ENCODE measurements around the gene BEST4.
A peak's percentile ranks its signal among the peaks of the same experiment; 100 is the strongest.
"Not testable (repeated sequence)": the region's sequence is repeated elsewhere in the genome, so short reads cannot be mapped to it uniquely, and the experiment has no call there.

The BEST4 gene

DNA sequence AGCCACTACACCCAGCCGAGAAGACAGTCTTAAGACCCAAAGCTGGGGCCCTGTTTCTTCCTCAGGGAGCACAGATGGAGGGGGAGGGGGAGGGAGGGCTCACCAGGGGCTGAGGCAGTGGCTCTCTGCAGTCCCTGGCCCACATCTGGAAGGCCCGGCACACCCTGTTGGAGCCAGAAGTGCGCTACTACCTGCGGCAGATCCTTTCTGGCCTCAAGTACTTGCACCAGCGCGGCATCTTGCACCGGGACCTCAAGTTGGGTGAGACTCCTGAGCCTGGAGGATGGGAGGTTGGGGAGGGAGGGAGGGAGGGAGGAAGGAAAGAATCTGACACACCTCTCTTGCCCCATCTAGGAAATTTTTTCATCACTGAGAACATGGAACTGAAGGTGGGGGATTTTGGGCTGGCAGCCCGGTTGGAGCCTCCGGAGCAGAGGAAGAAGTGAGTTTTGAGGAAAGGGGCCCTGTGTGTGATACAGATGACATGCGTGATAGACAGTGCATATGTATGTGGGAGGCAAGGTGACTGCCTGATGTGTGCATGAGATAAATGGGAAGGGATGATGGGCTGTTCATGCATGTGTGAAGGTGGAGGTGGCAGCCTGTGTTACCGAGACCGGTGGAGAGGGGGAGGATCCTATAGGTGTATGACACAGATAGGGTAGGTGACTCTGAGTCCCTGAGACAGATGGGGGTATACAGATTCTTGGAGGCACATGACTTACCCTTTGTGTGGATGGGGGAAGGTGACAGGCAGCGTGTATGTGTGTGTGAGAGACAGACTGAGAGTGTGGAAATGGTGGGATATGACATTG is 13.7 kb upstream of the BEST4 start:
- no peak for DNase-seq (ENCODE audit: low read depth)

DNA sequence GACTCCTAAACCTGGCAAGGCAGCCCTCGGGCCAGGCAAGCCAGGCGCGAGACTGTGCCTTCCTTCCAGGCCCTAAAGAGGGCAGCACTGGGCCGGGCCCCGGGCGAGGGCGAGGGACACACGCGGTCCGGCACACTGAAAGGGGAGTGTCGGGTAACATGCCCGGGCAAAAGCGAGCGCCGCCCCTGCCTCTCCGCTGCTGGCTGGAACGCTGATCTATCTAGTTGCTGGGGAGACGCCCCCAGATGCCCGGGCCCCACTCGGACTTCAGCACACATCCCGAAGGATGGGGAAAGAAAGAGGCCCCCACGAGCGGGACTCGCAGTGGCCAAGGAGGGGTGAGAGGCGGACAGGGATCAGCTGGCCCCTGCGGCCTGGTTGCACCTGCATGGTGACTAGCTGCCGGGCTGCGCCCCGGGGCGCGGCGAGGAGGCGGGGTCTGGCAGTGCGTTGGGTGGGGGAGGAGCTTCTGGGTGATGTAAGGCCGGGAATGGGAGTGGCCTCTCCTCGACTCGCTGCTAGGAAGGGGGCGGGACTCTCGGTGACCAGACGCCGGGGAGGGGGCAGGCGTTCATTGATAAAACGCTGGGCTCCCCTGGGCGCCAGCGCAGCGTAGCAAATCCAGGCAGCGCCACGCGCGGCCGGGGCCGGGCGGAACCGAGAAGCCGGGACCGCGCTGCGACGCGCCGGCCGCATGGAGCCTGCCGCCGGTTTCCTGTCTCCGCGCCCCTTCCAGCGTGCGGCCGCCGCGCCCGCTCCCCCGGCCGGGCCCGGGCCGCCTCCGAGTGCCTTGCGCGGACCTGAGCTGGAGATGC is 12.0 kb upstream of the BEST4 start, which contains the start of gene PLK3:
TSS of gene PLK3 (plus strand) at position 608 of the 815 bp plus-strand sequence. CDS start at position 695, 87 bp downstream.
- peak; percentile 98 for DNase-seq (ENCODE audit: low read depth)

DNA sequence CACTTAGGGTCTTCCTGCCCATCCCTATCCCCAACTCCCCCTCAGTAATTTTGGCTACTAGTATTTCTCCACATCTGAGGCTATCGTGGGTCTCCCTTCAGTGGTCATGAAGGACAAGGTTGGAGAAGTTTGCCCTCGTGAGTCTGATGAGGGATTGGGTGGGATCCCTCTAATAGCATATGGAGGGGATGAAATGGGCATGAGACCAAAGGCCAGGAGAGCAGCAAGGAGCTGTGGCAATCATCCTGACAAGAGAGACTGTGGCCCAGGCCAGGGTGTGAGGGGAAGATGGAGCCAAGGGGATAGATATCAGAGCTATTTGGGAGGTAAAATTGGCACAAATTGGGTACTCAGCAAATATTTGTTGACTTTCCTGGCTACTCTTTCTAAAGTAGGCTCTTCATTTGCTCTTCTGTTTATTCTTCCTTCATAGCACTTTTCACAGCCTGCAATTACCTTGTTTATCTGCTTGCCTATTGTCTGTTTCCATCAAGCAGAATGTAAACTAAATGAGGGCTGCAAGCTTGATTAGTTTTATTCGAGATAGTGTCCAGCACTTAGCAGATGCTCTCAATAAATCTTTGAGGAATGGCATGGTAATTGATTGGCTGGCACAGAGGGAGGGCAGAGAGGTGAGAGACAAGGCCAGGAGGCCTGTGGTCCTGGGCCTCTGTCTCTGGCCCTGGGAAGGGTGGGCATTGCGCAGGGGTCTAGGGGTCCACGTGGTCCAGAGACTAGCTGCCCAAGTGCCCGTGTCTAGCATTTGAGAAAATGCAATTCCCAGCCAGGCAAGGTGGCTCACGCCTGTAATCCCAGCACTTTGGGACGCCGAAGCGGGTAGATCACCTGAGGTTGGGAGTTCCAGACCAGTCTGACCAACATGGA is 10.8 kb upstream of the BEST4 start:
- no peak for DNase-seq (ENCODE audit: low read depth)

DNA sequence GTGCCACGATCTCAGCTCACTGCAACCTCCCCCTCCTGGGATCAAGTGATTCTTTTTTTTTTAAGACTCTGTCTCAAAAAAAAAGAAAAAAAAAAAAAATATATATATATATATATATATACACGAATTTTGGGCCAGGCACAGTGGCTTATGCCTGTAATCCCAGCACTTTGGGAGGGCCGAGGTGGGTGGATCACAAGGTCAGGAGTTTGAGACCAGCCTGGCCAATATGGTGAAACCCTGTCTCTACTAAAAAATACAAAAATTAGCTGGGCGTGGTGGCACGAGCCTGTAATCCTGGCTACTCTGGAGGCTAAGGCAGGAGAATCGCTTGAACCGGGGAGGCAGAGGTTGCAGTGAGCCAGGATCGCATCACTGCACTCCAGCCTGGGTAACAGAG is 9.9 kb upstream of the BEST4 start:
- DNase-seq (ENCODE audit: low read depth): not testable (repeated sequence)

DNA sequence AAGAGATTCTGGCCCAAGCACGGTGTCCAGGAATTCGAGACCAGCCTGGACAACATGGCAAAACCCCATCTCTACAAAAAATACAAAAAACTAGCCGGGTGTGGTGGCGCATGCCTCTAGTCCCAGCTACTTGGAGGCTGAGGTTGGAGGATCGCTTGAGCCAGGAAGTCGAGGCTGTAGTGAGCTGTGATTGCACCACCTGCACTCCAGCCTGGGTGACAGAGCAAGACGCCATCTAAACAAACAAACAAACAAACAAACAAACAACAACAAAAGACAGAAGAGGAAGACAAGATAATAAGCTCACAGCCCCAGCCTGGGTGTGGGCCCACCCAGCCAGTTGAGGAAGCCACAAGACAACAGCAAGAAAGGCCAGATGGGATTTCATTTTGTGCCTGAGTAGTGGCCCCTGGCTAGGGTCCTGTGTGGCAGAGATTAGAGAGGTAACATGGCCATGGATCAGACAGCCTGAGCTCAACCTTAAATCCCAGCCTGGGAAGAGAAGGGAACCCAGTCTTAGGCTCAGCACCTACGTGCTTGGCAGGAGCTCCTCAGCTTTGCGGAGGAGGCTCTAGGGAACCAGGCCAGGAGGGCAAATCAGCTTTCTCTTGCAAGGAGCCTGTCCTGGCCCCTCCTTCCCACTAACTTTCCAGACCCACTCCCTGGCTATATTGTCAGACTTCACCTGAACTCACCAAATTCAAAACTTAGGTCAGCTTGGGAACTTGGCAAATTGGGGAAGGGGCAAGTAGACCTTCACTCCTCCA is 4.9 kb upstream of the BEST4 start:
- DNase-seq (ENCODE audit: low read depth): no peak

DNA sequence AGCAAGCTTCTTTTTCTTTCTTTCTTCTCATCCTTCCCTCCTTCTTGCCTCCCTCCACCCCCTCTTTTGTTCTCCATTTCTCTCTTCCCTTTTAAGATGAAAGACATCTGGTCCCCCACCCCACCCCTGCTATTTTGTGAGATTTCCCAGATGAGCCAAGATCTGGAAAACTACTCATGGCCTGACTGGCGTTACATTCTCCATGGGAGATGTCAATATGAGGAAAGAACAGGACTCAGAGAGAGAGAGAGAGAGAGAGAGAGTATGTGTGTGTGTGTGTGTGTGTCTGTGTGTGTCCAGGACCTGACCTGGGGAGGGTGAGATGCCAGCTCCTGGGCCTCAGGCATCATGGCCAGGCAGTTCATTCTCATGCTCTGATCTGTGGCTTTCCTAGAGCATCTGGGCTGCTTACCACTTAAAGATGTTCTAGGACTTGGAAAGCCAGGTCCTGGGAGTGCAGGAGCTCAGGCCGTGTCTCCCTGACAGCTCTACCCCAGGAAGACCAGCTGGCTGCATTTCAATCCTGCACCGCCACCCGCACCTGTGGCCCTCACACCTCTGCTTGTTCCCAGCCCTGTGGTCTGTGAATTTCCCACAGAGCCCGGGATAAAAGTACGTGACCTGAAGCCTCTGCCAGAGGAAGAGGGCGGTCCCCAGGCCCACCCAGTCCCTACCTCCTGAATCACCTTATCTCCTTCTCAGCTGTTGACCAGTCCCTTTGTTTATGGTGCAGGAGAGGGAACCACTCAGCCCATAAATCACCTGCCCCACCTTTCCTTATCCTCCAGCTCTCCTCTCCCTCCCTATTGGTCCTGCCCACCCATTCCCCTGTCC is 3.2 kb upstream of the BEST4 start:
- DNase-seq (ENCODE audit: low read depth): no peak

DNA sequence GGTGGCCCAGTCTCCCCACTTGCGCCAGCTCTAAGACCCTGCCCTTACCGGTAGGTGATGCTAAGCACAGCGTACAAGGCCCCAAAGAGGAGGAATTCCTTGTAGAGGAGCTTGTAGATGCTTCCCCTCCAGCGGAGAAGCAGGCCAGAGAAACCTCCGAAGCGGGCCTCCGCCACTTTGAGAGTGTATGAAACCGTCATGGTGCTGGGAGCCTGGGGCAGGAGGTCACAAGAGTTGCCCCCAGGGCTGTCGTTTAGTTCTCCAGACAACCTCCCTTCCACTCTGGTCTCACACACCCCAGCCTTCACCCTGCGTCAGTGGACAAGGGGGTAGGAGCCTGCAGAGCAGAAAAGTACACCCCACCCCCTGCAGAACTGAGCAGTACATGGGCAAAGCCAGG is 464 bp downstream of the BEST4 start:
- DNase-seq (ENCODE audit: low read depth): no peak

DNA sequence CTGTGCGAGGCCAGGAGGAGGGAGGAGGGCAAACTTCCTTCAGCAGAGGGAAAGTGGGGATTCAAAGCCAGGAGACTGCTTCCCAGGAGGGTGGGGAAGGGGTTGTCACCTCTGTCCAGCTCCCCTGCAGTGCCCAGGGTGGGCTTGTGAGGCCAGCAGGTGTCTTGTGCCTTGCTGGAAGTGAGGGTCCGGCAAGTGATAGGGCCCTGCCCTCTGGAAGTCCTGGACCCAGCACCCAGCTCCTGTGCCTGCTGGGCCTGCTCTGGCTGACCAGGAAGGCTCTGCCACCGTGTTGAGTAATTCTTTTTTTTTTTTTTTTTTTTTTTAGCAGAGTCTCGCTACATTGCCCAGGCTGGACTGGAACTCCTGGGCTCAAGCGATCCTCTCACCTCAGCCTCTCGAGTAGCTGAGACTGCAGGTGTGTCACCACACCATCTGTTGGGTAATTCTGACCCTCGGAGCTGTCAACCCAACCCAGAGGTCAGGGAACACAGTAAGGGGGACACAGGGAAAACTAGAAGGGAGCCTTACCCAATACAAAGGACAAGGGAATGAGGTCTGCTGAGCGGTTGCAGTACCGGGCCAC is 1.0 kb downstream of the BEST4 start:
- DNase-seq (ENCODE audit: low read depth): no peak

DNA sequence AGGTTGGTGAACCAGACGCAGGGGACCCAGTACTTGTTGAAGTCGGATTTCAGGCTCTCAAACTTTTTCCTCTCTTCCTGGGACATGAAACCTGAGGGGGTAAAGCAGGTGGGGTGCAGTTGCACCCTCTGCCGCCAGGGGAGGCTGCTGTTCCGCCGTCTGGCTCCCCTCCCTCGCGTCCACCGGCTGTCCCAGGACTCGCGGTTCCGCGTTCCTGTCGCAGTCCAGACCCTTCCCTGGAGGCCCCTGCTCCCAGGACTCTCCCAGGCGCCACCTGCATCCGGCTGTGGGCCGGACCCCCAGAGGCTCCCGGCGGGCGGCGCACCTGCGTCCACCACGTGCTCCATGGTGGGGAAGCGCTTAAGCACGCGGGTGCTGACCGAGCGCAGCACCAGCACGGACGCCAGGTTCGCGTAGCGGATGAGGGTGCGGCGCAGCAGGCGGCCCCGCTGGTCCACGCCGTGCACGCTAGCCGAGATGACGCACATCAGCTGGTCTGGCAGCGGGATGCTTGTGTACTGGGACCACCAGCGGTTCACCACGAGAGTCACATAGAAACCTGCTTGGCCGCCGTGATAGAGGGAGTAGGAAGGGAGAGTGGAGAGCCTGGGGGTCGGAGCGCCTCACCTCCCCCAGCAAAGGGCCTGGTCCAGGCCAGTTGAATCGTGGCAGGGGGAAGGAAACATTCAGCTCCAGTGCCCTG is 1.7 kb downstream of the BEST4 start:
- DNase-seq (ENCODE audit: low read depth): no peak

DNA sequence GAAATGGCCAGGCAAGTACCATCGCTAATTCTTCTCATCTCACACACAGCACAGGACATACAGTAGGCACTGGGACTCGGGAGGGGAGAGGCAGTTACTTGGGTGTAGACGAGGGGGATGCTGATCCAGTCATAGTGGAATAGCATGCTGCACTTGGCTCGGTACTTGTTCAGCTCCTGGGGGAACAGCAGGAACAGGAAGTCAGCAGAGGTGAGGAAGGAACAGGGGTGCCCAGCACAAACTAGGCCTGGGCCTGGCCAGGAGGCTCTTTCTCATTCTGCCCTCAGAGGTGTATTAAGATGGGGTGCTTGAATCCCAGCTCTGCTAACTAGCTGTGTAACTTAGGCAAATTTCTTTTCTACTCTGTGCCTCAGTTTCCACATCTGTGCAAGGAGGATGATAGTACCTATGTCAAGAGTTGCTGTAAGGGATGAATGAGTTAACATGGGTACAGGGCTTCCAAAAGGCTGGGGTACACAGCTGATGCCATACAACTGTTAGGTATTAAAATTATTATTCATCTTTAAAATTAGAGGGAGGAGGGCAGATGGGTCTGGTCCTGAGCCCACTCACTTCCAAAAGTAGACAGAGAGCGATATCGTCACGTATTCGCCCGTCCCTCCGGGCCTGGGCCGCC is 2.4 kb downstream of the BEST4 start:
- no peak for DNase-seq (ENCODE audit: low read depth)

DNA sequence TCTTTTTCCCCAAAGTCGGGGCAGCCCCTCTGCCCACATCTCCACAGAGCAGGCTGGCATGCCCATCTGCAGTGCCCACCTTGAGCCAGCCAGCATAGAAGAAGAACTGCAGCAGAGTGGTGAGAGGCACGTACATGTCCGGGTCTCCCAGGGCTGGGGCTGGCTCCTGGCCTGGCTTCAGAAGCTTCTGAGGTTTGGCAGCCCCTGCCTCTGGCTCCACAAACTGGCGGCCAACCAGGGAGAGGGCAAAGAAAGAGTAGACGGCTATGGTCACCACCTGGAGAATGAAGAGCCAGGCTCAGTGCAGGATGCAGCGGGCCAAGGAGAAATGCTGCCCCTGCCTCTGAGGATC is 3.0 kb downstream of the BEST4 start:
- DNase-seq (ENCODE audit: low read depth): no peak

DNA sequence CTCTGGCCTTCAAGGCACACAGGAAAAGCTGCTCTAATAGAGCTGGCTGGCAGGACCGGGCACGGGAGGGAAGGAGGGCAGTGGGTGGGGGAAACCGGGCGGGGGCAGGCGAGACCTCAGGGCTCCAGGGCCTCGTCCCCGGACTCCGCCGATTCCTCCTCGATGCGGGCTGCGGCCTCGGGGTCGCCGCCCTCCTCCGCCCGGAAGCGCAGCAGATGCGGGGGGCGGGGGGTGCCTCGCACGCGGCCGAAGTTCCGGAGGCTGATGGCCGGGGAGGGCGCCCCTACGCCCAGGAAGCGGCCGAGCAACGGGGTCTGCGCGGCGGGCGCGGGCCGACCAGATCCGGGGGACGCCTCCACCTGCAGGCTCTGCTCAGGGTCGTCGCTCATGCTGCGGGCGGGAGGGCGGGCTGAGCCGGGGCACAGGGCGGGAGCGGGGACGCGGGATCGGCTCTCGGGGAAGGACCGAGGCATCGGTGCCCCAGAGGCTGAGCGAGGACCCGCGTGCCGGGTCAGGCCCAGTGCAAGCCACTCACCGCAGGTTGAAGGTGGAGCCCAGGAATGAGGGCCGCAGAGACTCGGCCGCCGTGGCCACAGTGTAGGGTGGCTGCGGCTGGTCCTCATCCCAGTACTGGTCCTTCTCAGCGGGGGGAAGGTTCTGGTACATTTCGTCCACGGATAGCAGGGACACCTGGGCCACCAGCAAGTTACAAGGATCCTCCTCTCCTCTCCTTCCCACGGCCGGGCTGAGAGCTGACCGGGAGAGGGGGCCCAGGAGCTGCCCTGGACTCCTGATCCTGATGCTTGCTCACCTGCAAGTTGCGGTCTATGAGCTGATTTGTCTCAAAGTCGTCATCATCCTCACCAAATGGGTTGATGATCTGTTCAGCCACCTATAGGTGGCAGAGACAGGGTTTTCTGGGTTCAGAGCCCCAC is 3.6 kb downstream of the BEST4 start:
- no peak for DNase-seq (ENCODE audit: low read depth)

DNA sequence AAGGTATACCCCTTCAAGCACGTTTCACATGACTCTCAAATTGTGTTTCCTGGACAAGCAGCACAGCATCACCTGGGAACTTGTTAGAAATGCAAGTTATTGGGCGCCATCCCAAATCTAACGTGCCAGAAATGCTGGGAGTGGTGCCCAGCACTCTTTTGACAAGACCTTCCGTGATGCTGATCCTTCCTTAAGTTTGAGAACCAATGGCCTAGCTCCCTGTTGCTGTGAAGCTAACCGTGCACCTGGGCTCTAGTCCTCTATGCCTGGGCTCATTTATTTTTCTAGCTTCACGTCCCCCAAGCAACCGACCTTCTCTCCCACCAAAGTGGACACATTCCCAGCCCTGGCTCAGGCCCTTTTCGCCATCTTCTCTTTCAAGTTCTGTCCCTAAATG is 4.3 kb downstream of the BEST4 start:
- no peak for DNase-seq (ENCODE audit: low read depth)

DNA sequence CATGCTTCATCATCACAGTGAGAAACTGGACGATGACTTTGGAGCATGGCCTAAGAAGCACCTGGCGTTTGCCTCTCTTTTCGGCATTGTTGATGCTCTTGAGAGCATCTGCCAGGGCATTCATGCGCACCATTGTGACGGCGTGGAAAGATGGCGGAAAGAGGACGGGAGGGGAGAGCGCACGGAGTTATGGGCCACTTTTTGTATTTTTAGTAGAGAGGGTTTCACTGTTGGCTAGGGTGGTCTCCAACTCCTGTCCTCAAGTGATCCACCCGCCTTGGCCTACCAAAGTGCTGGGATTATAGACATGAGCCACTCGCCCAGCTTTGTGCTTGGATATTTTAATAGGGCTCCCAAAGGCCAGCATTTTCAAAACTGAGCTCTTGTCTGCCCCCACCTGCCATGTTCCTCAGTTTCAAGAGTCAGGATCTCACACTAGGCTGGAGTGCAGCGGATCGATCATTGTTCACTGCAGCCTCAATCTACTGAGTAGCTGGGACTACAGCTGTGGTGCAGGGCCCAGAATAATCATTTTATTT is 7.3 kb downstream of the BEST4 start:
- DNase-seq (ENCODE audit: low read depth): no peak

DNA sequence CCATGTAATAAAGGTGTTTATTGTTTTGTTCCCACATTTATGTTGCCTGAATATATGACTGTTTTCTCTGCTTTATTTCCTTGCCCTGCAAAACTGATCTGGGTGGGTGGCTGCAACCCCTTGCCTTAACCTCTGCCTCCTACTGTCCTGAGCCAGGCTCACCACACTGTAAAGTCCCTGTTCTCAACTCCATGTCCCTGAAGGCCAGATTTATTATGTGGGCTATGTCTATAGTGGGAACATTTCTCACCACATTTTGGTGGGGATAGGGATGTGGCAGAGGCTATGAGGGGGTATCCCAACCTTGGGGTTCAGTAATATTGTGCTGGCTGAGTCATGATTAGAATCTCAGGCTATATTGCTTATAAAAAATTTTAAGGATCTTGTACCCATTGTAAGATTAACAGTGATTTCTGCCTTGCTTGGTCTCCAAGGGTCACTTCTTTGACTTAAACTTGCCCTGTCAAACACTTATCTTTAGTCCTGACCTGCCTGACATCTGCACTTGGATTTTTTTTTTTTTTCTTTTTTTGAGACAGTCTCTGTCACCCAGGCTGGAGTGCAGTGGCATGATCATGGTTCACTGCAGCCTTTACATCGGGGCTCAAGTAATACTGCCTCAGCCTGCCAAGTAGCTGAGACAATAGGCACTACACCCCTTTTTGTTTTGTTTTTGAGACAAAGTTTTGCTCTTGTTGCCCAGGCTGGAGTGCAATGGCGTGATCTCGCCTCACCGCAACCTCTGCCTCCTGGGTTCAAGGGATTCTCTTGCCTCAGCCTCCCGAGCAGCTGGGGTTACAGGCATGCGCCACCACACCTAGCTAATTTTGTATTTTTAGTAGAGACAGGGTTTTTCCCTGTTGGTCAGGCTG is 9.0 kb downstream of the BEST4 start:
- DNase-seq (ENCODE audit: low read depth): no peak

DNA sequence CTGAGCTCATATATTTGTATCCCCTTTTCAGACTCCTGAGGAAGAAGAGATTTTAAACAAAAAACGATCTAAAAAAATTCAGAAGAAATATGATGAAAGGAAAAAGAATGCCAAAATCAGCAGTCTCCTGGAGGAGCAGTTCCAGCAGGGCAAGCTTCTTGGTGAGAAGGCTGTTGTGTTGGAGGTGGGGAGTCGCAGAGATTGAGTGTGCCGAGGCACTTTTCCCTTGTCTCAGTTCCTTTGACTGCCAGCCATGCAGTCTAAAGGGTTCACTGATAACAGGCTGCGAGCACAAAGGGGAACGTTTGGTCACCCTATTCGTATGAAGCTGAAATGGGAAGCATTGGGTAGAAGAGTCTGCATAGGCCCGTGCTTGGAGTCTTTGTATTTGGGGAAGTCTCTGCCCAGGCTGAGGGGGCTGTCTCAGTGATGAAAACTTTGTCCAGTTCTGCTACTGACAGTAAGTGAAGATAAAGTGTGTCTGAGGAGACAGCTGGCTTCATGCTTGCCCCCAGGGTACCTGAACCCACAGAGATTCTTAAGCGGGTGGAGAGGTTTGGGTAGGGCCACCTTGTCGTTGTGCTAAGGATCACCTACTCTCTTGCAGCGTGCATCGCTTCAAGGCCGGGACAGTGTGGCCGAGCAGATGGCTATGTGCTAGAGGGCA is 9.9 kb downstream of the BEST4 start:
- DNase-seq (ENCODE audit: low read depth): no peak
